ENCODE results near the gene PPWD1. TPM values are rescaled to one million over a fixed set of nuclear protein-coding genes. Genes with fewer than 3 reads are reported as not detected.

The PPWD1 gene
- total and polyA plus RNA-seq, 2 donors (not counting 3 experiments of a cell fraction or from before 2014, with no cell fraction given) = 4.9 to 40.9 TPM

DNA sequence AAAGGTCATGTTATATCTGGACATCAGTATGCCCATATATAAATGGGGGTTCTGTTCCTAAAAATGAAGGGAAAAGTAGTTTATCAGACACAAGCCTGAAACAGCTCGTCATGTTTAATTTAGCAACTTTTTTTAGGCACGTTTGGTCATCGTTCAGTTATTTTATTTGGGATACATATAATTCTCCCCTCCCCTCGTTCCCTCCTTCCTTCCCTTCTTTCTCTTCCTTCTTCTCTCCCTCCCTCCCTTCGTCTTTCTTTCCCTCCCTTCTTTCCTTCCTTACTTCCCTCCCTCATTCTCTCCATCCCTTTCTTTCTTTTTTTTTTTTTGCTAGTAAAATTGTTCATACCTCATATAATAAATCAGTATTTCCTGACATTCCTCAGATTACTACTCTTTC is 3.4 kb downstream of the PPWD1 start:
- H3K27ac ChIP-seq (ENCODE audit: insufficient read depth, low read depth, low read length) = no peak overlapping the region
- DNase-seq (ENCODE audit: low read depth, low spot score) (no peak), FAIRE-seq (no peak)
- CTCF ChIA-PET = no interaction called here
- no peak overlapping the region for H3K4me3 ChIP-seq (replicated peaks in 1 of 3; ENCODE audit: insufficient read depth in 1 of 3, low read depth in 1 of 3, low read length in 3 of 3)
- TF ChIP-seq EZH2 (IDR thresholded peaks at IDR 0.05; ENCODE audit: borderline replicate concordance, low read depth, low read length, severe bottlenecking) (no peak), JUN (IDR thresholded peaks at IDR 0.05; ENCODE audit: borderline replicate concordance, insufficient read depth, insufficient read length, low read depth) (no peak)
- H3K9me1 ChIP-seq (replicated peaks; ENCODE audit: control insufficient read depth, extremely low read depth, insufficient read depth, low read length) = no peaks in the 10 kb centered on the region
- no peak overlapping the region for H3K4me2 ChIP-seq (ENCODE audit: insufficient read depth, low read length)
- no peaks in the 10 kb centered on the region for H3K27me3 ChIP-seq (ENCODE audit: control insufficient read depth in 2 of 2, insufficient read depth in 2 of 2, low read length in 2 of 2)
- intact Hi-C loops (cut with micrococcal nuclease) (no loop called here), dilution Hi-C loops (cut with MboI; ENCODE audit: extremely low pct_ligation_motif_present, low sequenced_read_pairs) (no loop called here)
- H3K79me2 ChIP-seq (ENCODE audit: control insufficient read depth, insufficient read depth, low read length) = peaks cover 44% of the 10 kb centered on the region
- peaks cover 14% of the 10 kb centered on the region for H3K4me1 ChIP-seq (ENCODE audit: control insufficient read depth, extremely low read depth, insufficient read depth, low read length)
- peaks cover 0 to under 1% of the 10 kb centered on the region in 2 experiments for H3K36me3 ChIP-seq (ENCODE audit: control insufficient read depth in 2 of 2, extremely low read depth in 1 of 2, insufficient read depth in 2 of 2, low read length in 2 of 2)
- H2AFZ ChIP-seq (ENCODE audit: low read depth, low read length) = no peak overlapping the region
- no peak overlapping the region for H3K9ac ChIP-seq (replicated peaks; ENCODE audit: extremely low read depth, insufficient read depth, low read length)
- no peaks in the 10 kb centered on the region for H3K9me3 ChIP-seq (replicated peaks; ENCODE audit: control insufficient read depth, insufficient read depth, low read length)
- POLR2A ChIA-PET = no interaction called here
- H4K20me1 ChIP-seq (replicated peaks; ENCODE audit: control insufficient read depth, extremely low read depth, insufficient read depth, low read length) = no peaks in the 10 kb centered on the region
- no TSS peak for BruUV-seq (replicated peaks)

DNA sequence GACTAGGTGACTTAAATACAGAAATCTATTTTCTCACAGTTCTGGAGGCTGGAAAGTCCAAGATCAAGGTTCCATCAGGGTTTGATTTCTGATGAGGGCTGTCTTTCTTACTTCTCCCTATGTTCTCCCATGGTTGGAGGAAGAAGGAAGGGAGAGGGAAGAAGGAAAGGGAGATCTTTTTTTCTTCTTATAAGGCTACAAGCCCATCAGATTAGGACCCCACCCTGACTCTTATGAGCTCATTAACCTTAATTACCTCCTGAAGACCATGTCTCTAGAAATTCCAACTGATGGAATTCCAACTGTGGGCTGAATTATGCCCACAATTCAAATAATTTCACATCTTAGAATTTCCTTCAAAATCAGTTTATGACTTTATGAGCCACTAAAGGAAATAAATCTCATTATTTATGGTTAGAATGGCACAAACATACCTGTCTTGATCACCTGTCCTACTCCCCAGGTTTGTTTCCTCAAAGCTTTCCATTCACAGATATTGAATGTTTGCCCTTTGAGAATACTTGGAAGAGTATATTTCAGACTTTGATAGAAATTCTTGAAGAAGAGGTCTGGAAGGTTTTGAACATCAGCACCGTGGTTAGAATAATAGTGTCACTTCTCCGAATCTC is 7.6 kb downstream of the PPWD1 start:
- dilution Hi-C loops (cut with MboI; ENCODE audit: extremely low pct_ligation_motif_present, low sequenced_read_pairs) = no loop called here
- DNase-seq (ENCODE audit: low read depth, low spot score) = no peak
- H2AFZ ChIP-seq (ENCODE audit: low read depth, low read length) = no peak overlapping the region
- FAIRE-seq = peak; percentile 40
- H3K79me2 ChIP-seq (ENCODE audit: control insufficient read depth, insufficient read depth, low read length) = peaks cover 18% of the 10 kb centered on the region
- BruUV-seq (replicated peaks) = no TSS peak
- H3K9me1 ChIP-seq (replicated peaks; ENCODE audit: control insufficient read depth, extremely low read depth, insufficient read depth, low read length) = no peaks in the 10 kb centered on the region
- no peak overlapping the region for H3K4me3 ChIP-seq (replicated peaks in 1 of 3; ENCODE audit: insufficient read depth in 1 of 3, low read depth in 1 of 3, low read length in 3 of 3)
- H3K4me2 ChIP-seq (ENCODE audit: insufficient read depth, low read length) = no peak overlapping the region
- POLR2A ChIA-PET = no interaction called here
- CTCF ChIA-PET = no interaction called here
- H3K4me1 ChIP-seq (ENCODE audit: control insufficient read depth, extremely low read depth, insufficient read depth, low read length) = no peaks in the 10 kb centered on the region
- no peak overlapping the region for H3K27ac ChIP-seq (ENCODE audit: insufficient read depth, low read depth, low read length)
- no peak for TF ChIP-seq GATA2 (IDR thresholded peaks at IDR 0.05; ENCODE audit: insufficient read depth, insufficient read length, low read depth, low read length)
- TF ChIP-seq JUN (IDR thresholded peaks at IDR 0.05; ENCODE audit: borderline replicate concordance, insufficient read depth, insufficient read length, low read depth) = no peak
- no peak for TF ChIP-seq POLR2AphosphoS5 (IDR thresholded peaks at IDR 0.05; ENCODE audit: insufficient read depth, low read depth, low read length)
- no peak for TF ChIP-seq POLR2A (IDR thresholded peaks at IDR 0.05; ENCODE audit: low read depth, low read length)
- no peak for TF ChIP-seq FOS (IDR thresholded peaks at IDR 0.05; ENCODE audit: borderline replicate concordance, insufficient read depth, low read length)
- TF ChIP-seq EZH2 (IDR thresholded peaks at IDR 0.05; ENCODE audit: borderline replicate concordance, low read depth, low read length, severe bottlenecking) = no peak
- TF ChIP-seq, protein P1, sequence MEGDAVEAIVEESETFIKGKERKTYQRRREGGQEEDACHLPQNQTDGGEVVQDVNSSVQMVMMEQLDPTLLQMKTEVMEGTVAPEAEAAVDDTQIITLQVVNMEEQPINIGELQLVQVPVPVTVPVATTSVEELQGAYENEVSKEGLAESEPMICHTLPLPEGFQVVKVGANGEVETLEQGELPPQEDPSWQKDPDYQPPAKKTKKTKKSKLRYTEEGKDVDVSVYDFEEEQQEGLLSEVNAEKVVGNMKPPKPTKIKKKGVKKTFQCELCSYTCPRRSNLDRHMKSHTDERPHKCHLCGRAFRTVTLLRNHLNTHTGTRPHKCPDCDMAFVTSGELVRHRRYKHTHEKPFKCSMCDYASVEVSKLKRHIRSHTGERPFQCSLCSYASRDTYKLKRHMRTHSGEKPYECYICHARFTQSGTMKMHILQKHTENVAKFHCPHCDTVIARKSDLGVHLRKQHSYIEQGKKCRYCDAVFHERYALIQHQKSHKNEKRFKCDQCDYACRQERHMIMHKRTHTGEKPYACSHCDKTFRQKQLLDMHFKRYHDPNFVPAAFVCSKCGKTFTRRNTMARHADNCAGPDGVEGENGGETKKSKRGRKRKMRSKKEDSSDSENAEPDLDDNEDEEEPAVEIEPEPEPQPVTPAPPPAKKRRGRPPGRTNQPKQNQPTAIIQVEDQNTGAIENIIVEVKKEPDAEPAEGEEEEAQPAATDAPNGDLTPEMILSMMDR (IDR thresholded peaks at IDR 0.05; ENCODE audit: extremely low read depth in 1 of 2, insufficient read depth in 1 of 2, low read depth in 1 of 2, low read length in 2 of 2) = no peak
- no peak for TF ChIP-seq MYC (IDR thresholded peaks at IDR 0.05; ENCODE audit: low read depth, low read length)
- TF ChIP-seq, protein P2, sequence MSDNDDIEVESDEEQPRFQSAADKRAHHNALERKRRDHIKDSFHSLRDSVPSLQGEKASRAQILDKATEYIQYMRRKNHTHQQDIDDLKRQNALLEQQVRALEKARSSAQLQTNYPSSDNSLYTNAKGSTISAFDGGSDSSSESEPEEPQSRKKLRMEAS (IDR thresholded peaks at IDR 0.05; ENCODE audit: insufficient read depth, insufficient read length) = no peak
- H3K27me3 ChIP-seq (ENCODE audit: control insufficient read depth in 2 of 2, insufficient read depth in 2 of 2, low read length in 2 of 2) = no peaks in the 10 kb centered on the region
- H3K9ac ChIP-seq (replicated peaks; ENCODE audit: extremely low read depth, insufficient read depth, low read length) = no peak overlapping the region
- intact Hi-C loops (cut with micrococcal nuclease) = no loop called here
- no peaks in the 10 kb centered on the region for H4K20me1 ChIP-seq (replicated peaks; ENCODE audit: control insufficient read depth, extremely low read depth, insufficient read depth, low read length)
- peaks cover 2 to 6% of the 10 kb centered on the region in 2 experiments for H3K36me3 ChIP-seq (ENCODE audit: control insufficient read depth in 2 of 2, extremely low read depth in 1 of 2, insufficient read depth in 2 of 2, low read length in 2 of 2)
- no peaks in the 10 kb centered on the region for H3K9me3 ChIP-seq (replicated peaks; ENCODE audit: control insufficient read depth, insufficient read depth, low read length)
